Glutamatergic neuron (in vitro differentiated cells): ENCODE measurements around the gene PIK3R4. TPM values are rescaled to one million over a fixed set of nuclear protein-coding genes. Genes with fewer than 3 reads are reported as not detected.

Experiments
- DNase-seq: peaks from one replicate; pipeline ENCODE4 v3.0.0; 2022
- H3K27ac Mint-ChIP-seq: one replicate; pipeline ENCODE4 v1.8.0; 2020; ENCODE audit warnings: mild to moderate bottlenecking, mixed read lengths, inconsistent platforms; ENCODE audit not compliant: unreplicated experiment
- H3K27me3 Mint-ChIP-seq: one replicate; pipeline ENCODE4 v1.8.0; 2020; ENCODE audit warnings: mild to moderate bottlenecking, moderate library complexity, mixed read lengths, inconsistent platforms; ENCODE audit not compliant: unreplicated experiment
- H3K36me3 Mint-ChIP-seq: one replicate; pipeline ENCODE4 v1.8.0; 2020; ENCODE audit warnings: mild to moderate bottlenecking, mixed read lengths, inconsistent platforms; ENCODE audit not compliant: unreplicated experiment
- H3K4me1 Mint-ChIP-seq: one replicate; pipeline ENCODE4 v1.8.0; 2020; ENCODE audit warnings: mild to moderate bottlenecking, low read depth, mixed read lengths, inconsistent platforms; ENCODE audit not compliant: unreplicated experiment
- H3K4me3 Mint-ChIP-seq: one replicate; pipeline ENCODE4 v1.8.0; 2020; ENCODE audit warnings: mild to moderate bottlenecking, mixed read lengths, inconsistent platforms; ENCODE audit not compliant: unreplicated experiment
- H3K9me3 Mint-ChIP-seq: one replicate; pipeline ENCODE4 v1.8.0; 2020; ENCODE audit warnings: mild to moderate bottlenecking, moderate library complexity, mixed read lengths, inconsistent platforms; ENCODE audit not compliant: unreplicated experiment
- CTCF ChIP-seq: fragments of 200-600 bp; sonication (generic); IDR thresholded peaks from one replicate; pipeline ENCODE4 v1.5.0; 2021; ENCODE audit not compliant: partially characterized antibody, unreplicated experiment
- total RNA-seq: library from RNA; stranded (reverse); fragmentation: NEBNext Ultra II Directional; extraction: Animal tissue kit (Norgen Biotek cat#: 25700); gene quantifications from one replicate; pipeline ENCODE4 v1.2.1, GENCODE V29; 2021; ENCODE audit not compliant: unreplicated experiment

Gene PIK3R4
- total RNA-seq, 1 donor from 2014 or later = 19.4 TPM

GRCh38 chr3:130687327-130687726 is 59.3 kb downstream of the PIK3R4 start:
- Mint-ChIP-seq H3K27me3 (no peaks in the 10 kb centered on the region), H3K27ac (no peak overlapping the region), H3K4me3 (no peak overlapping the region), H3K4me1 (no peaks in the 10 kb centered on the region), H3K9me3 (no peaks in the 10 kb centered on the region), H3K36me3 (peaks cover 3% of the 10 kb centered on the region)
- no peak for TF ChIP-seq CTCF
- DNase-seq = no peak

GRCh38 chr3:130686833-130687232 is 59.8 kb downstream of the PIK3R4 start:
- Mint-ChIP-seq H3K36me3 (peaks cover 3% of the 10 kb centered on the region), H3K9me3 (no peaks in the 10 kb centered on the region), H3K4me1 (no peaks in the 10 kb centered on the region), H3K27me3 (no peaks in the 10 kb centered on the region), H3K4me3 (no peak overlapping the region), H3K27ac (no peak overlapping the region)
- TF ChIP-seq CTCF = no peak
- no peak for DNase-seq

GRCh38 chr3:130682131-130682530 is 64.5 kb downstream of the PIK3R4 start:
- Mint-ChIP-seq H3K27me3 (no peaks in the 10 kb centered on the region), H3K9me3 (no peaks in the 10 kb centered on the region), H3K36me3 (peaks cover 3% of the 10 kb centered on the region), H3K4me1 (no peaks in the 10 kb centered on the region), H3K4me3 (no peak overlapping the region), H3K27ac (no peak overlapping the region)
- DNase-seq = no peak
- no peak for TF ChIP-seq CTCF

GRCh38 chr3:130679218-130679617 is 67.4 kb downstream of the PIK3R4 start:
- peaks cover 3% of the 10 kb centered on the region for H3K36me3 Mint-ChIP-seq
- no peaks in the 10 kb centered on the region for H3K27me3 Mint-ChIP-seq
- no peak for TF ChIP-seq CTCF
- no peak for DNase-seq
- no peaks in the 10 kb centered on the region for H3K9me3 Mint-ChIP-seq
- H3K4me1 Mint-ChIP-seq = no peaks in the 10 kb centered on the region
- H3K4me3 Mint-ChIP-seq = no peak overlapping the region
- no peak overlapping the region for H3K27ac Mint-ChIP-seq

- H3K27ac Mint-ChIP-seq = no peak overlapping the region
- no peaks in the 10 kb centered on the region for H3K9me3 Mint-ChIP-seq
- no peak overlapping the region for H3K4me3 Mint-ChIP-seq
These were observed 69.3 kb downstream of the PIK3R4 start for GRCh38 chr3:130677343-130677742.

More at GRCh38 chr3:130677343-130677742, 69.3 kb downstream of the PIK3R4 start:
- H3K36me3 Mint-ChIP-seq = no peaks in the 10 kb centered on the region
- DNase-seq = no peak
- no peak for TF ChIP-seq CTCF
- no peaks in the 10 kb centered on the region for H3K27me3 Mint-ChIP-seq
- no peaks in the 10 kb centered on the region for H3K4me1 Mint-ChIP-seq
